Stomach (tissue), 9 donors: ENCODE results near the gene RAC2. TPM values are rescaled to one million over a fixed set of nuclear protein-coding genes. Genes with fewer than 3 reads are reported as not detected.

Source experiments
- DNase-seq, 2 donors: peaks; one replicate each; pipeline versions ENCODE4 v3.0.0 to v3.0.0-alpha.2; 2013 to 2019
- H3K27ac ChIP-seq, 5 donors: fragments of 200-600 bp in 4 of 5; sonication (generic) in 4 of 5; one replicate each; pipeline ENCODE4 v1.5.1; 2013 to 2019; ENCODE audit warnings: mild to moderate bottlenecking in 1 of 5, moderate library complexity in 1 of 5
- H3K27me3 ChIP-seq, 3 donors: fragments of 200-600 bp; sonication (generic); one replicate each; pipeline ENCODE4 v1.5.1; 2017 to 2019; ENCODE audit warnings: mixed run types in 1 of 3
- H3K36me3 ChIP-seq, 4 donors: fragments of 200-600 bp; sonication (generic); 1 replicate in 3 of 4; 2 replicates in 1 of 4; pipeline ENCODE4 v1.5.1; 2016 to 2019
- H3K4me1 ChIP-seq, 4 donors: fragments of 200-600 bp; sonication (generic); one replicate each; pipeline ENCODE4 v1.5.1; 2016 to 2019
- H3K4me3 ChIP-seq, 4 donors: fragments of 200-600 bp; sonication (generic) in 3 of 4; one replicate each; pipeline ENCODE4 v1.5.1; 2016 to 2019; ENCODE audit warnings: mild to moderate bottlenecking in 1 of 4
- H3K9me3 ChIP-seq, 4 donors: fragments of 200-600 bp; sonication (generic); one replicate each; pipeline ENCODE4 v1.5.1; 2016 to 2019
- EP300 ChIP-seq: sonication (generic); formaldehyde crosslinking; IDR thresholded peaks from one replicate; pipeline ENCODE4 v1.6.1; 2017; ENCODE audit warnings: antibody characterized with exemption
- POLR2A ChIP-seq, 4 donors: fragments of 450-650 bp; IDR thresholded peaks; one replicate each; pipeline ENCODE4 v1.6.1; 2016; ENCODE audit warnings: antibody characterized with exemption in 4 of 4, control low read depth in 2 of 4, mild to moderate bottlenecking in 1 of 4, moderate library complexity in 1 of 4
- POLR2AphosphoS5 ChIP-seq, 3 donors: sonication (generic); formaldehyde crosslinking; IDR thresholded peaks; one replicate each; pipeline ENCODE4 v1.6.1; 2016; ENCODE audit warnings: antibody characterized with exemption in 3 of 3
- WGBS, 5 donors: extraction: QIAGEN DNeasy Blood & Tissue Kit in 3 of 5; methylation state at CpG; one replicate each; pipeline versions ENCODE4 v1.1.5 to v1.1.7; 2013 to 2018; 5-methylcytosine and 5-hydroxymethylcytosine counted together
- intact Hi-C: fragments of 100-400 bp; cut with DNase I; formaldehyde crosslinking; loops from one replicate; pipeline ENCODE4 v1.15.1; 2023; ENCODE audit warnings: low total_unique reads
- polyA plus RNA-seq, 3 donors: library from polyadenylated mRNA; stranded (reverse); fragments of 200-250 nt; gene quantifications; one replicate each; pipeline ENCODE4 v1.2.3, GENCODE V29; 2013
- total RNA-seq, 5 donors: library from RNA; depleted of rRNA; stranded (reverse); fragments of >200 nt; gene quantifications; one replicate each; pipeline versions ENCODE4 v1.1.0 to v1.2.3, GENCODE V29; 2014 to 2016
- TF ChIP-seq, protein P1 (sequence below), 7 experiments: fragments of 450-650 bp in 4 of 7; fragments of 200-600 bp in 3 of 7; sonication (generic) in 3 of 7; IDR thresholded peaks; one replicate each; pipeline ENCODE4 v1.5.1; 2016 to 2019; ENCODE audit warnings: antibody characterized with exemption in 7 of 7, control low read depth in 2 of 7, mild to moderate bottlenecking in 1 of 7
- donor health status: healthy with polysubstance abuse.
- donor health status: Bipolar disorder and iron deficiency.
- donor health status: healthy.

The RAC2 gene
- total and polyA plus RNA-seq, 8 donors = 1.8 to 50.4 (median 16.3) TPM

DNA sequence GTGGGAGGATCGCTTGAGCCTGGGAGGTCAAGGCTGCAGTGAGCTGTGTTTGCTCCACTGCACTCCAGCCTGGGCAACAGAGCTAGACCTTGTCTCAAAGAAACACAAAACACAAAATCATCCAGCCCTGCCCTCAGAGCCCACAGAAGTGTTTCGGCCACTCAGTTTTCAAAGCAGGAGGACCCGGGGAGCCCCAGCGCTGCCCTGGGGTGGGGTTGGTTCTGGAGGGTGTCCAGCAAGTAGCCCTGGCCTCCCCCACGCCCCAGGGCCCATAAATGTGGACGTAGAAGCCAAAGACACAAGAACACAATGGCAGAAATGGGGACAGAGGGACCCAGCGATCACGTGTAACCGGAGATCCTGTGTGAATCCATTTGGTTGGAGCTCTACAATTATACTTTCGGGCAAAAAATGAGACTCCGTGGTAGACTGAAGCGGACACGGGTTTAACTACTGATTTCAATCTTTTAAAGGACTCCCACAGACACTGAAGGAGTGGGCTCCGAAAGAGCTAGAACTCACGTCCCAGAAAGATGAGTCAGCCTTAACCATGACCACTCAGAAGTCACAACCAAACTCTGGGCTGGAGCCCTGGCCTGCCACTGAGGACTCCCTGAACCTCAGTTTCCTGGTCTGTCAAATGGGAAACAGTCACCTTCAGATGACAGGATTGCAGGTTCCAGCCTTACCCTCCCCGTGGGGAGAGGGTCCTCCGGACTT, 29.2 kb upstream of the RAC2 start:
- no peak for DNase-seq
- 52 to 63% (median 58%) methylated on average over 17 of the region's 17 CpGs for WGBS, 5 donors
- H3K4me1 ChIP-seq = peaks cover 0 to 25% (median 0%) of the 10 kb centered on the region in 4 donors
- intact Hi-C loops = no loop called here
- H3K27me3 ChIP-seq = peaks cover 0 to 66% (median 7%) of the 10 kb centered on the region in 3 donors
- TF ChIP-seq, protein P1, sequence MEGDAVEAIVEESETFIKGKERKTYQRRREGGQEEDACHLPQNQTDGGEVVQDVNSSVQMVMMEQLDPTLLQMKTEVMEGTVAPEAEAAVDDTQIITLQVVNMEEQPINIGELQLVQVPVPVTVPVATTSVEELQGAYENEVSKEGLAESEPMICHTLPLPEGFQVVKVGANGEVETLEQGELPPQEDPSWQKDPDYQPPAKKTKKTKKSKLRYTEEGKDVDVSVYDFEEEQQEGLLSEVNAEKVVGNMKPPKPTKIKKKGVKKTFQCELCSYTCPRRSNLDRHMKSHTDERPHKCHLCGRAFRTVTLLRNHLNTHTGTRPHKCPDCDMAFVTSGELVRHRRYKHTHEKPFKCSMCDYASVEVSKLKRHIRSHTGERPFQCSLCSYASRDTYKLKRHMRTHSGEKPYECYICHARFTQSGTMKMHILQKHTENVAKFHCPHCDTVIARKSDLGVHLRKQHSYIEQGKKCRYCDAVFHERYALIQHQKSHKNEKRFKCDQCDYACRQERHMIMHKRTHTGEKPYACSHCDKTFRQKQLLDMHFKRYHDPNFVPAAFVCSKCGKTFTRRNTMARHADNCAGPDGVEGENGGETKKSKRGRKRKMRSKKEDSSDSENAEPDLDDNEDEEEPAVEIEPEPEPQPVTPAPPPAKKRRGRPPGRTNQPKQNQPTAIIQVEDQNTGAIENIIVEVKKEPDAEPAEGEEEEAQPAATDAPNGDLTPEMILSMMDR (IDR thresholded peaks at IDR 0.05) = no peak
- no peak for TF ChIP-seq POLR2A (IDR thresholded peaks at IDR 0.05)
- TF ChIP-seq EP300 = no peak
- no peak for TF ChIP-seq POLR2AphosphoS5 (IDR thresholded peaks at IDR 0.05)
- H3K9me3 ChIP-seq = no peaks in the 10 kb centered on the region
- no peak overlapping the region for H3K4me3 ChIP-seq
- H3K27ac ChIP-seq = no peak overlapping the region
- no peaks in the 10 kb centered on the region for H3K36me3 ChIP-seq

GRCh38 chr22:37270928-37271650, 27.0 kb upstream of the RAC2 start:
- H3K4me3 ChIP-seq = no peak overlapping the region
- WGBS, 5 donors = 68 to 77% (median 74%) methylated on average over 8 of the region's 8 CpGs
- peaks cover 0 to 73% (median 7%) of the 10 kb centered on the region in 3 donors for H3K27me3 ChIP-seq
- TF ChIP-seq EP300 = no peak
- no peak for DNase-seq
- intact Hi-C loops = no loop called here
- peak overlapping the region in 2 of 5 donors; percentile 46 to 59 for H3K27ac ChIP-seq
- H3K36me3 ChIP-seq = no peaks in the 10 kb centered on the region
- peaks cover 8 to 35% (median 9%) of the 10 kb centered on the region in 4 donors for H3K4me1 ChIP-seq
- H3K9me3 ChIP-seq = no peaks in the 10 kb centered on the region

- Histone ChIP-seq H3K9me3 (peaks cover 0 to 3% (median 1%) of the 10 kb centered on the region in 4 donors), H3K27me3 (peaks cover 0 to 67% (median 7%) of the 10 kb centered on the region in 3 donors), H3K4me3 (no peak overlapping the region), H3K27ac (peak overlapping the region in 1 of 5 donors; percentile 43), H3K4me1 (peaks cover 8 to 34% (median 9%) of the 10 kb centered on the region in 4 donors), H3K36me3 (no peaks in the 10 kb centered on the region)
- TF ChIP-seq, protein P1 (IDR thresholded peaks at IDR 0.05) = no peak
- TF ChIP-seq EP300 (no peak), POLR2A (IDR thresholded peaks at IDR 0.05) (no peak), POLR2AphosphoS5 (IDR thresholded peaks at IDR 0.05) (no peak)
- 68 to 73% (median 71%) methylated on average over 8 of the region's 8 CpGs for WGBS, 5 donors
- intact Hi-C loops = no loop called here
- no peak for DNase-seq
Measured at GRCh38 chr22:37269936-37270678, 26.0 kb upstream of the RAC2 start.

DNA sequence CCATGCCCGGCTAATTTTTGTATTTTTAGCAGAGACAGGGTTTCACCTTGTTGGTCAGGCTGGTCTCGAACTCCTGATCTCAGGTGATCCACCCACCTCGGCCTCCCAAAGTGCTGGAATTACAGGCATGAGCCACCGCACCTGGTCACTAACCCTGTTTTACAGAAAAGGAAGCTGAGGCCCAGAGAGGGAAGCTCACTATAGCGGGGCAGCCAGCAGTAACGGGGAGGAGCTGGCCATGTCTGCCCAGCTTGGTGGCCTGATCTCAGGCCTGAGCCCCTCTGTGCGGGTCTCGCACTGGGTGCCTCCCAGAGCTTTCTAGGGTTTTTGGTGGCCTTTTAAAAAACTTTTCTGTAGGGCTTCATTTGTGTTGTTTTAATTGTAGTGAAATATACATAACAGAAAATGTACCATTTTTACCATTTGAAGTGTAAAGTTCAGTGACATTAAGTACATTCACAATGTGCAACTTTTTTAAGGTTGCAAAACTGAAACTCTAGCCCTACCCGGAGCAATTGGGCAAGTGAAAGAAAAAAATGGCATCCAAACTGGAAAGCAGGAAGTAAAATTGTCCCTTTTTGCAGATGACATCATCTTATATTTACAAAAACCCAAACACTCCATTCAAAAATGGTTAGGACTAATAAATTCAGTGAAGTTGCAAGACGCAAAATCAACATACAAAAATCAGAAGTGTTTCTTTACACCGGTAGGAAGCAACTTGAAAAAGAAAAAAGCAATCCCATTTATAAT, 23.8 kb upstream of the RAC2 start:
- H3K27me3 ChIP-seq = peaks cover 0 to 48% (median 6%) of the 10 kb centered on the region in 3 donors
- no peaks in the 10 kb centered on the region for H3K36me3 ChIP-seq
- peak overlapping the region in 2 of 4 donors; percentile 39 to 43 for H3K4me3 ChIP-seq
- no peak for TF ChIP-seq EP300
- TF ChIP-seq, protein P1 (IDR thresholded peaks at IDR 0.05) = no peak
- TF ChIP-seq POLR2A (IDR thresholded peaks at IDR 0.05) = no peak
- TF ChIP-seq POLR2AphosphoS5 (IDR thresholded peaks at IDR 0.05) = no peak
- 57 to 68% (median 66%) methylated on average over 11 of the region's 11 CpGs for WGBS, 5 donors
- intact Hi-C loops = no loop called here
- peaks cover 8 to 22% (median 9%) of the 10 kb centered on the region in 4 donors for H3K4me1 ChIP-seq
- peaks cover 11 to 21% (median 19%) of the 10 kb centered on the region in 4 donors for H3K9me3 ChIP-seq
- DNase-seq = no peak
- peak overlapping the region in 4 of 5 donors; percentile 38 to 75 (median 58) for H3K27ac ChIP-seq
